HepG2 (cell line): ENCODE results near the gene FBXO7. TPM values are rescaled to one million over a fixed set of nuclear protein-coding genes. Genes with fewer than 3 reads are reported as not detected.

Experiments
- CHCHD3 ChIP-seq: sonication (generic); formaldehyde crosslinking; IDR thresholded peaks from 2 replicates; pipeline ENCODE4 v1.8.0; 2022; ENCODE audit warnings: mild to moderate bottlenecking, missing genetic modification reagents, moderate library complexity
- HNRNPUL1 ChIP-seq: fragments of 200-400 bp; formaldehyde crosslinking; IDR thresholded peaks from 2 replicates; pipeline ENCODE4 v1.6.1; 2017; ENCODE audit warnings: low read depth, mild to moderate bottlenecking, low read length, moderate library complexity
- LBX2 ChIP-seq: sonication (generic); formaldehyde crosslinking; IDR thresholded peaks from 2 replicates; pipeline ENCODE4 v1.5.0; 2020; ENCODE audit warnings: missing genetic modification reagents, mild to moderate bottlenecking, borderline replicate concordance
- MED8 ChIP-seq: sonication (generic); formaldehyde crosslinking; IDR thresholded peaks from 2 replicates; pipeline ENCODE4 v1.8.1; 2023; ENCODE audit warnings: mild to moderate bottlenecking, missing genetic modification reagents; ENCODE audit not compliant: insufficient replicate concordance
- MYC ChIP-seq: sonication (generic); formaldehyde crosslinking; IDR thresholded peaks from 2 replicates; pipeline ENCODE4 v1.9.0; 2021; ENCODE audit warnings: missing genetic modification reagents, borderline replicate concordance
- TCF7L2 ChIP-seq: IDR thresholded peaks from 2 replicates; pipeline ENCODE4 v1.6.1; 2011; ENCODE audit warnings: mild to moderate bottlenecking, low read depth, low read length, moderate library complexity
- TRIM24 ChIP-seq: sonication (generic); formaldehyde crosslinking; IDR thresholded peaks from 2 replicates; pipeline ENCODE4 v1.8.0; 2022; ENCODE audit warnings: mild to moderate bottlenecking, missing genetic modification reagents
- ZEB1 ChIP-seq: IDR thresholded peaks from 2 replicates; pipeline ENCODE4 v1.6.1; 2012; ENCODE audit warnings: mild to moderate bottlenecking, low read depth, inconsistent platforms; ENCODE audit not compliant: insufficient replicate concordance
- ZMAT5 ChIP-seq: sonication (generic); formaldehyde crosslinking; IDR thresholded peaks from 2 replicates; pipeline ENCODE4 v1.5.0; 2020; ENCODE audit warnings: mild to moderate bottlenecking, low read depth, missing genetic modification reagents, borderline replicate concordance
- ZNF234 ChIP-seq: sonication (generic); formaldehyde crosslinking; conservative IDR thresholded peaks from 2 replicates; pipeline ENCODE4 v1.5.1; 2020; ENCODE audit warnings: mild to moderate bottlenecking, missing genetic modification reagents
- ZNF776 ChIP-seq: sonication (generic); formaldehyde crosslinking; IDR thresholded peaks from 2 replicates; pipeline ENCODE4 v1.4.0; 2020; ENCODE audit warnings: mild to moderate bottlenecking, missing genetic modification reagents
- ZNF781 ChIP-seq: sonication (generic); formaldehyde crosslinking; IDR thresholded peaks from 2 replicates; pipeline ENCODE4 v1.5.1; 2020; ENCODE audit warnings: borderline replicate concordance, mild to moderate bottlenecking, missing genetic modification reagents; ENCODE audit errors: not compliant biosample characterization
- ZSCAN25 ChIP-seq: sonication (generic); formaldehyde crosslinking; IDR thresholded peaks from 2 replicates; pipeline ENCODE4 v1.8.0; 2022; ENCODE audit warnings: mild to moderate bottlenecking, missing genetic modification reagents
- polyA plus RNA-seq, 8 experiments: library from polyadenylated mRNA; depleted of rRNA in 3 of 8; stranded (reverse) in 7 of 8; unstranded in 1 of 8; fragments of >200 nt; fragmentation: Illumina TruSeq in 4 of 8; extraction: Trizol in 4 of 8; gene quantifications; 2 replicates each; pipeline versions ENCODE4 v1.2.1 to v1.2.3, GENCODE V29; 2011 to 2016; ENCODE audit warnings: low read depth in 4 of 8, missing spikeins in 1 of 8, mixed read lengths in 1 of 8; ENCODE audit not compliant: insufficient read depth in 1 of 8
- total RNA-seq, 5 experiments: library from RNA; depleted of rRNA; stranded (reverse); fragments of >200 nt; fragmentation: Illumina TruSeq; extraction: Trizol; gene quantifications; 2 replicates each; pipeline ENCODE4 v1.2.3, GENCODE V29; 2016; ENCODE audit warnings: low read depth in 1 of 5
- TF ChIP-seq, protein P1 (sequence below): sonication (generic); formaldehyde crosslinking; IDR thresholded peaks from 2 replicates; pipeline ENCODE4 v1.4.0; 2020; ENCODE audit warnings: mild to moderate bottlenecking, missing genetic modification reagents
- TF ChIP-seq, protein P2 (sequence below): sonication (generic); formaldehyde crosslinking; IDR thresholded peaks from 2 replicates; pipeline ENCODE4 v1.5.1; 2020; ENCODE audit warnings: missing genetic modification reagents, mild to moderate bottlenecking, borderline replicate concordance

FBXO7 gene
- total and polyA plus RNA-seq, 2 of the 13 experiments (the other 11 are each of a cell fraction or from before 2014, with no cell fraction given): 105 to 172 TPM

- TF ChIP-seq ZNF776 (CRISPR knock-in tag) (no peak), ZMAT5 (CRISPR knock-in tag) (no peak), CHCHD3 (CRISPR knock-in tag) (no peak), MED8 (peak; percentile 64), TRIM24 (CRISPR knock-in tag) (no peak), ZNF781 (CRISPR knock-in tag) (peak; percentile 26), LBX2 (no peak), ZNF234 (no peak), MYC (CRISPR knock-in tag) (peak; percentile 46; the same call in 1 of the 2 replicates), ZSCAN25 (CRISPR knock-in tag) (0 out of 2 replicates have a peak, but pooled peaks have one; percentile 16), ZEB1 (no peak), HNRNPUL1 (no peak), TCF7L2 (no peak)
- TF ChIP-seq, protein P1, sequence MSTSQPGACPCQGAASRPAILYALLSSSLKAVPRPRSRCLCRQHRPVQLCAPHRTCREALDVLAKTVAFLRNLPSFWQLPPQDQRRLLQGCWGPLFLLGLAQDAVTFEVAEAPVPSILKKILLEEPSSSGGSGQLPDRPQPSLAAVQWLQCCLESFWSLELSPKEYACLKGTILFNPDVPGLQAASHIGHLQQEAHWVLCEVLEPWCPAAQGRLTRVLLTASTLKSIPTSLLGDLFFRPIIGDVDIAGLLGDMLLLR (CRISPR knock-in tag): no peak; the same call in 1 of the 2 replicates
- TF ChIP-seq, protein P2, sequence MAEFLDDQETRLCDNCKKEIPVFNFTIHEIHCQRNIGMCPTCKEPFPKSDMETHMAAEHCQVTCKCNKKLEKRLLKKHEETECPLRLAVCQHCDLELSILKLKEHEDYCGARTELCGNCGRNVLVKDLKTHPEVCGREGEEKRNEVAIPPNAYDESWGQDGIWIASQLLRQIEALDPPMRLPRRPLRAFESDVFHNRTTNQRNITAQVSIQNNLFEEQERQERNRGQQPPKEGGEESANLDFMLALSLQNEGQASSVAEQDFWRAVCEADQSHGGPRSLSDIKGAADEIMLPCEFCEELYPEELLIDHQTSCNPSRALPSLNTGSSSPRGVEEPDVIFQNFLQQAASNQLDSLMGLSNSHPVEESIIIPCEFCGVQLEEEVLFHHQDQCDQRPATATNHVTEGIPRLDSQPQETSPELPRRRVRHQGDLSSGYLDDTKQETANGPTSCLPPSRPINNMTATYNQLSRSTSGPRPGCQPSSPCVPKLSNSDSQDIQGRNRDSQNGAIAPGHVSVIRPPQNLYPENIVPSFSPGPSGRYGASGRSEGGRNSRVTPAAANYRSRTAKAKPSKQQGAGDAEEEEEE (CRISPR knock-in tag): no peak
These were observed 58.9 kb downstream of the FBXO7 start (continued) for GRCh38 chr22:32533265-32534111.
